HCT116 (cell line): ENCODE data around the gene RETREG1. TPM values are rescaled to one million over a fixed set of nuclear protein-coding genes. Genes with fewer than 3 reads are reported as not detected.

Experiments used
- ATAC-seq: fragments of 200-7000 bp; cut with Tn5 transposase; 2 replicates; pipeline ENCODE4 v1.9.1; 2020; ENCODE audit warnings: mild to moderate bottlenecking, moderate library complexity
- BruUV-seq: library from RNA; stranded (reverse); fragments of 400-500 nt; replicated peaks from 2 replicates; lab custom pipeline; 2021; lab: Mats Ljungman, UMichigan
- CTCF ChIA-PET: fragments of 300-600 bp; sonication (Branson Sonifier 250); formaldehyde crosslinking; loops from one replicate; lab custom pipeline; 2021; ENCODE audit warnings: antibody characterized with exemption; lab: Charles Lee
- POLR2A ChIA-PET: fragments of 300-600, 350-600 bp; sonication (Branson Sonifier 250); formaldehyde crosslinking; loops from one replicate; lab custom pipeline; 2021; ENCODE audit warnings: antibody characterized with exemption; lab: Charles Lee
- RAD21 ChIA-PET, 2 experiments: fragments of 300-600 bp; sonication (Branson Sonifier 250); formaldehyde crosslinking; loops; one replicate each; lab custom pipeline; 2023; ENCODE audit warnings: low total read pairs in 2 of 2; ENCODE audit not compliant: uncharacterized antibody in 2 of 2, unreplicated experiment in 2 of 2, low non-redundant PET in 1 of 2; lab: Charles Lee
- DNase-seq: peaks from one replicate; pipeline ENCODE4 v3.0.0-alpha.2; 2010; ENCODE audit warnings: low read depth, low spot score
- H2AFZ ChIP-seq: fragments of 200-600 bp; shearing (Covaris generic), sonication (generic); 2 replicates; pipeline ENCODE4 v1.6.1; 2017; ENCODE audit warnings: low read depth, mixed run types, mixed read lengths, antibody characterized with exemption, low read length; ENCODE audit not compliant: poor library complexity, severe bottlenecking
- H3K27ac ChIP-seq: 2 replicates; pipeline ENCODE4 v1.5.1; 2012; ENCODE audit warnings: low read depth, low read length
- H3K27me3 ChIP-seq: fragments of 200-600 bp; sonication (generic); 2 replicates; pipeline ENCODE4 v1.6.1; 2016; ENCODE audit warnings: mixed run types, low read length, mixed read lengths; ENCODE audit not compliant: insufficient read depth
- H3K36me3 ChIP-seq, 2 experiments: fragments of 200-500 bp in 1 of 2; fragments of 200-600 bp in 1 of 2; sonication (Bioruptor generic) in 1 of 2; sonication (generic) in 1 of 2; 2 replicates each; pipeline versions ENCODE4 v1.5.1 to v1.6.1; 2014 to 2016; ENCODE audit warnings: low read length in 2 of 2, inconsistent platforms in 1 of 2, mixed read lengths in 1 of 2, mixed run types in 1 of 2; ENCODE audit not compliant: insufficient read depth in 2 of 2, control insufficient read depth in 1 of 2
- H3K4me1 ChIP-seq, 2 experiments: fragments of 200-600 bp in 1 of 2; sonication (generic) in 1 of 2; 2 replicates each; pipeline versions ENCODE4 v1.5.1 to v1.6.1; 2012 to 2017; ENCODE audit warnings: low read length in 2 of 2, inconsistent platforms in 1 of 2, mild to moderate bottlenecking in 1 of 2, mixed read lengths in 1 of 2, mixed run types in 1 of 2, moderate library complexity in 1 of 2; ENCODE audit not compliant: insufficient read depth in 2 of 2, control insufficient read depth in 1 of 2
- H3K4me2 ChIP-seq: fragments of 200-600 bp; sonication (generic); 2 replicates; pipeline ENCODE4 v1.6.1; 2017; ENCODE audit warnings: mixed run types, low read length, mixed read lengths
- H3K4me3 ChIP-seq, 2 experiments: fragments of 200-600 bp in 1 of 2; sonication (generic) in 1 of 2; replicated peaks in 1 of 2; 2 replicates each; pipeline ENCODE4 v1.5.1; 2011 to 2016; ENCODE audit warnings: low read length in 2 of 2, control low read depth in 1 of 2, low read depth in 1 of 2, mild to moderate bottlenecking in 1 of 2, mixed read lengths in 1 of 2, mixed run types in 1 of 2
- H3K79me2 ChIP-seq: fragments of 200-600 bp; sonication (generic); 2 replicates; pipeline ENCODE4 v1.6.1; 2017; ENCODE audit warnings: mild to moderate bottlenecking, mixed run types, low read length, moderate library complexity, mixed read lengths; ENCODE audit not compliant: insufficient read depth
- H3K9ac ChIP-seq: fragments of 200-600 bp; sonication (generic); 2 replicates; pipeline ENCODE4 v1.6.1; 2016; ENCODE audit warnings: low read length, mixed read lengths
- H3K9me2 ChIP-seq: fragments of 200-600 bp; sonication (generic), shearing (Covaris generic); 2 replicates; pipeline ENCODE4 v1.6.1; 2017; ENCODE audit warnings: mixed run types, mild to moderate bottlenecking, moderate library complexity; ENCODE audit not compliant: insufficient read depth
- H3K9me3 ChIP-seq, 2 experiments: fragments of 200-500 bp in 1 of 2; fragments of 200-600 bp in 1 of 2; sonication (Bioruptor generic) in 1 of 2; sonication (generic) in 1 of 2; 2 replicates each; pipeline ENCODE4 v1.6.1; 2014 to 2017; ENCODE audit warnings: low read length in 2 of 2, mixed read lengths in 2 of 2, inconsistent platforms in 1 of 2, low read depth in 1 of 2, mild to moderate bottlenecking in 1 of 2, mixed run types in 1 of 2, moderate library complexity in 1 of 2; ENCODE audit not compliant: control insufficient read depth in 1 of 2, insufficient read depth in 1 of 2
- H4K20me1 ChIP-seq: fragments of 200-600 bp; sonication (generic), shearing (Covaris generic); 2 replicates; pipeline ENCODE4 v1.6.1; 2017; ENCODE audit warnings: mixed run types, mild to moderate bottlenecking, moderate library complexity; ENCODE audit not compliant: insufficient read depth
- EGR1 ChIP-seq: IDR thresholded peaks from 2 replicates; pipeline ENCODE4 v1.6.1; 2012; ENCODE audit warnings: low read depth
- ELF1 ChIP-seq: IDR thresholded peaks from 2 replicates; pipeline ENCODE4 v1.6.1; 2012; ENCODE audit warnings: low read depth, borderline replicate concordance
- MAX ChIP-seq: IDR thresholded peaks from 2 replicates; pipeline ENCODE4 v1.6.1; 2012
- RAD21 ChIP-seq: IDR thresholded peaks from 2 replicates; pipeline ENCODE4 v1.6.1; 2012; ENCODE audit warnings: low read depth, mild to moderate bottlenecking
- REST ChIP-seq: IDR thresholded peaks from 2 replicates; pipeline ENCODE4 v1.6.1; 2012; ENCODE audit warnings: low read depth
- SP1 ChIP-seq: IDR thresholded peaks from 2 replicates; pipeline ENCODE4 v1.6.1; 2012; ENCODE audit warnings: low read depth
- TCF7L2 ChIP-seq: IDR thresholded peaks from 2 replicates; pipeline ENCODE4 v1.7.0; 2011; ENCODE audit warnings: borderline replicate concordance, inconsistent platforms; ENCODE audit not compliant: insufficient read depth, insufficient read length; ENCODE audit errors: extremely low read depth
- ZBTB33 ChIP-seq: IDR thresholded peaks from 2 replicates; pipeline ENCODE4 v1.6.1; 2011; ENCODE audit warnings: mild to moderate bottlenecking, low read length, moderate library complexity; ENCODE audit not compliant: insufficient replicate concordance; ENCODE audit errors: extremely low read depth
- ZNF274 ChIP-seq: fragments of 200-500 bp; sonication (Bioruptor generic); IDR thresholded peaks from 2 replicates; pipeline ENCODE4 v1.6.1; 2014; ENCODE audit warnings: mild to moderate bottlenecking, low read depth, low read length, inconsistent platforms
- intact Hi-C: fragments of 100-400 bp; cut with micrococcal nuclease; formaldehyde crosslinking; loops from 2 replicates; pipeline ENCODE4 v1.10.0; 2022
- total RNA-seq: library from RNA; stranded (reverse); gene quantifications from one replicate; pipeline ENCODE4 v1.2.1, GENCODE V29; 2021; ENCODE audit not compliant: unreplicated experiment

The RETREG1 gene
- total RNA-seq, 1 experiment from 2014 or later, result 6.0 TPM

DNA sequence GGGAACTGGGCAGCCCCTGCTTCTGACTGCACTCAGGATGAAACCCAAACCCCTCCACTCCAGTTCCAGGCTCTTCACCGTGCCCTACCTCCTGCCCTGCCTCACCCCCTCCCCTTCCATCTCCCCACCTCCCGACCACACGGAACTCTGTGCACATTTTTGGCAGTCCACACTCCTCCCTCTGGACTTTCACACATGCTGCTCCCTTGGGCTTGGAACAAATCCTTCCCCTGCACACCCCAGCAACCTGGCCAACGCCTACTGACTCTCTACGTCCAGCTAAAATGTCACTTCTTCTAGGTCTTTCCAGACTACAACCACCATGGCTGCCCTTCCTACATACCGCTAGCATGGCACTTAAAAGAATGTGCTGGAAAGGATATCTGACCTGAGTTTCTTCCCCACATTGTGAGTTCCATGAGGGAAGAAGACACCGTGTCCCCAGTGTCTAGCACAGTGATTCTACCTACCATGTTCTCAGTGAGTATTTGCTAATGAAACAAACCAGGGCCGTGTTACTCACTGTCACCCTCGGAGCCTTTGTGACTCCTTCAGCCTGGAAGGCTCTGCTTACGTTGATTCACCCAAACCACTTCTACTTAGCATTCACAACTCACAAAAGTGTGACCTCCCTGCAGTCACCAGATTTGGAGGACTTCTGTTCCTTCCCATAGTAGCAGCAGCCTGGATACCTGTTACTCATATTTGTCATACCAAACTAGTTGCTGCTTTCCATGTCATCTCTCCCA is 18.7 kb downstream of the RETREG1 start:
- intact Hi-C loops, result no loop called here
- H3K79me2 ChIP-seq, result no peaks in the 10 kb centered on the region
- DNase-seq (no peak), ATAC-seq (no peak)
- H2AFZ ChIP-seq, result no peak overlapping the region
- ChIA-PET CTCF (no interaction called here), POLR2A (no interaction called here)
- no peaks in the 10 kb centered on the region for H3K36me3 ChIP-seq
- H4K20me1 ChIP-seq, result no peaks in the 10 kb centered on the region
- no peak overlapping the region for H3K4me3 ChIP-seq
- no peaks in the 10 kb centered on the region for H3K27me3 ChIP-seq
- H3K27ac ChIP-seq, result no peak overlapping the region
- H3K9ac ChIP-seq, result no peak overlapping the region
- peaks cover 6% of the 10 kb centered on the region in 2 experiments; a peak in 1 of 4 replicates for H3K4me1 ChIP-seq
- no peaks in the 10 kb centered on the region for H3K9me2 ChIP-seq
- no peaks in the 10 kb centered on the region for H3K9me3 ChIP-seq
- no TSS peak for BruUV-seq
- no peak for TF ChIP-seq EGR1
- TF ChIP-seq ZBTB33, result no peak
- TF ChIP-seq RAD21, result no peak
- TF ChIP-seq MAX, result no peak
- no peak for TF ChIP-seq SP1
- TF ChIP-seq ZNF274, result no peak
- TF ChIP-seq ELF1, result no peak
- TF ChIP-seq REST, result no peak
- TF ChIP-seq TCF7L2, result no peak
- TF ChIP-seq, all 23 proteins: peak for 0
- no peak overlapping the region for H3K4me2 ChIP-seq
- RAD21 ChIA-PET, result no interaction called here
